HG02571 (cell line): ENCODE measurements around the gene PGC.
"Not testable (repeated sequence)": the region's sequence is repeated elsewhere in the genome, so short reads cannot be mapped to it uniquely, and the experiment has no call there.

Experiments used
- ATAC-seq: cut with Tn5 transposase; IDR thresholded peaks from one replicate; pipeline ENCODE4 v1.9.1; 2021; ENCODE audit warnings: mild to moderate bottlenecking, moderate library complexity; ENCODE audit not compliant: unreplicated experiment

The PGC gene

DNA sequence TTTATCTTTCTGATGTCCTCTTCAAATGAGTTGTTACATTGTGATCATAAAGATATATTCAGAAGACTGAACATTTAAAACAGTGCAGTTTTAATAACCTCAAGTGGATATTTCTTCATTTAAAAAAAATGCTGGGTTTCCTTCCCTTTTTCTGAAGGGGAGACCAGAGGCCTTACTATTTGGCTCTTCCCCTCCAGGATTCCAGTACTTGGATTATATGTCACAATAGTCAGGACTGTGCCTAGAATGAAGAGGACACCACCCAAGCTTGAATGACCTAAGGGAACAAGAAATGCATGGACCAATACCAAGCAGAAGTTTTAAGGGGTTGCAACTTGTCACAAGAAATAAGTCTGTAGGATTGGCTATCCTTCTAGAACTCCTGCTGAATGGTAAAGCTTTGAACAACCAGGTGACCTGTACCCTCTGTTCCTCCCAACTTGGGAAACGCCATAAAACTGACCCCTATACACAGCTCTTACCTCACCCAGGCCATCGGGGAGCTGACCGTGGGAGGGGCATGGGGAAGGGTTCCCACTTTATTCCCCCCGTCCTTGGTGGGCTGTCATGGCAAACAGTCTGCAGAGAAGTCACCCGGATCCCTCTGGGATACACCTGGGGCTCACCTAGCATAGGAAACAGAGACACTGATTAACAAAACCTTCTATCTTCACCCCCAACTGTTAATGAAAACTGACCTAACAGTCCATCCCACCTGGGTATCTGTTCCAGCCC, 30.5 kb upstream of the PGC start:
- ATAC-seq = no peak

DNA sequence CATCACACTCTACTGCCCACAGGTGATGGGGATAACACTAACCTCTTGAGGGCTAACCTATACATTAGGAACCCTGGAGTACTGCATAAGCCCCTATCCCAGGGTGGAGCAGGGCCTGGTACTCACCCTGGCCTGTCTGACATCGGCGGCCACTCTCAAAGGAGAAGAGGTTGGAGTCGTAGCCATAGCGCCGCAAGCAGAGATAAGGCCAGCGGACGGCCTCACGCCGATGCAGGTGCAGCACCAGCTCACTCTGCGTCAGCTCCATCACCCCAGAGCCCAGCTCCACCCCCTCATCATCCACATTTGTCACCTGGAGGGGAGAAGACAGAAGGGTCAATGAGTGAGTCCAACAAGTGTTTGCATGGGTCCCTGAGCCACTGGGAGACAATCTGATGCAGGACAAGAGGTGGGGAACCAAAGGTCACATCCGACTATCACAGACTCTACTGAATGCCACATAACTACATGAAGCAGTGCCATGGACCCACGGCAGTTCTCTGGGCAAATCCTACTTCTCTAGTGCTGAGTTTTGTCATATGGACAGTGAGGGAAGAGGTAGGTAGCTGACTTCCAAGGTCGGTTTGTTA, 28.2 kb upstream of the PGC start:
- no peak for ATAC-seq

DNA sequence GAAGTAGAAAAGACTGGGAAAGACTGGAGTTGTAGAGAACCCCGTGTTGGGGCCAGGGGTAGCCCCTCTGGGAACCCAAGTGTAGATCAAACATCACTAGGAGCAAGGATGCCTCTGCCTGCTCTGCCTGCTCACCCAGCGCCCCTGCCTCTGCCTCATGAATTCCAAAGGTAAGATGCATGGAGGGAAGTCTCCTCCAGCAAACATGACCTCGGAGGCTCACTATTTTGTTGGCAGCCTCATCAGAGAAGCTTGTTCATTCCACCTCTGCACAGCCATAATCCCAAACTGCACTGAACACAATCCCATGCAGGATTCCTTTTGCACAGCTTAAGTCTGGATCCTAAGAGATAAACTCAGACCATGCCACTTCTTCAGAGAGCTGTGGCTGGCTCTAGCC, 27.6 kb upstream of the PGC start:
- no peak for ATAC-seq

DNA sequence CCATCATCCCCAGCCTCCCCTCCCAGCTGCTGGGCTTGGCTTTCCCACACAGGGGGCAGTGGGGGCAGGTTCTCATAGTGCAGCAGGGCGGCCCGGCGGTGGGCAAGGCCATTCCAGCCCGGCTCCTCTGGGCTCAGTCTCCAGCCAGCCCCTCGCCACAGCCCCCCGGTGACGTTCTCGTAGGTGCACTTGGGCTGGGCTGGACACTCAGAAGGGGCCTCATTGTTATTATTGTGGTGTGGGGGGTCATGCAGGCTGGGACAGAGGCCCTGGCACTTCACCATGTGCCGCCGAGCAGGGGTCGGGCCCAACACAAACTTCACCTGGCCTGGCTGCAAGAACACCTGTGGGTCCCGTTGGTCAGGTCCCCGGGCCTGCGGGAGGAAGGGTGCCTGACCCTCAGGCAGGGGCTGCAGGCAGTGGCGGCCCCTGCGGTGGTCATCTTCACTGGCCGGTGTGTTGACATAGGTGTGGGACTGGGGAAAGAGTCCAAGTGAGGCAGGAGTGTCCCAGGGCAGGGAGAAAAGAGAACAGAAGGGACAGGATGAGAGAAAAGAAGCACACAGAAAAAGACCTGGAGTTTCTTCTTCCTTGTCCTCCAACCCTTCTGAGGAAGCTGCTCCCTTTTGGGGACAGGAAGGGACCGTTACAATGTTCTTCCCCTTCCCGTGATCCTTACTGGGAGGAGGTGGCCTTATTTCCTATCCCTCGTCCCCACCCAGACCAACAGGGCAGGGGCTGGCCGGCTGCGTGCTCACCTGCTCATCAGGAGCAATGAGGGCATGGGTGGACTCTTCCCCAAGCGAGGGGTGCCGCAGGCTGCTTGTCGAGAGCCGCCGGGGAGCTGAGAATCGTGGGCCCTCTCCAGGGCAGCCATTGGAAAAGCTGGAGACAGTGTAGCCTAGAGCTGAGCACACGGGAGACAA, 24.1 kb upstream of the PGC start:
- ATAC-seq = no peak

DNA sequence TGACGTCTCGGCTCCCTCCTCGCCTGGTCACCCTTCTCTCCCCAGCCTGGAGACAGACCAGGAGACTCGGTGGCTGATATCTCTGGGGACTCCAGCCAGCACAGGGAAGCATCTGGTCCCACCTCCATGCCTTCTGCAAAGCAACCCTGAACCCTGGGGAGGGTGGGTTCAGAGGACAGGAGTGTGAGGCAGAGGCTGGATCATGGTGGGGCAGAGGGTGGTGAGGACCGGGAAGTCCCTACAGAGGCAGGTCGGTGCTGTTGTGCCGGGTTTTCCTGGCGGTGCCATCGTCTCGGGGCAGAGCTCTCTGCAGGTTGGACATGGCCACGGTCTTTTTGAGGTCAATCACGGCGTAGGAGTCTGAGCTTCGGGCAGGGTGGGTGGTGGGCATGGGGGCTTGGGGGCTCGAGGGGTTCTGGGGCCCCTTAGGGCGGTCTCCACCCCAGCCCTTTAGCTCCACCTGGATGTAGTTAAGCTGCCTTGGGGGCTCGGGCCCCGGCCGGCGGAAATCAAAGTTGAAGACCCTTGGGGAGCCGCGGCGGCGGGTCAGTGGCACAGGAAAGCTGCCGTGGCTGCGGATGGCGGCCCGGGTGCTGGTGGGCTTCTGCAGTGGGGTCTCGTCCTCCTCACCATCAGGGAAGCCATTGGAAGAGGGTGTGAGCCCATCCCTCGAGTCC, 23.3 kb upstream of the PGC start:
- ATAC-seq = no peak

DNA sequence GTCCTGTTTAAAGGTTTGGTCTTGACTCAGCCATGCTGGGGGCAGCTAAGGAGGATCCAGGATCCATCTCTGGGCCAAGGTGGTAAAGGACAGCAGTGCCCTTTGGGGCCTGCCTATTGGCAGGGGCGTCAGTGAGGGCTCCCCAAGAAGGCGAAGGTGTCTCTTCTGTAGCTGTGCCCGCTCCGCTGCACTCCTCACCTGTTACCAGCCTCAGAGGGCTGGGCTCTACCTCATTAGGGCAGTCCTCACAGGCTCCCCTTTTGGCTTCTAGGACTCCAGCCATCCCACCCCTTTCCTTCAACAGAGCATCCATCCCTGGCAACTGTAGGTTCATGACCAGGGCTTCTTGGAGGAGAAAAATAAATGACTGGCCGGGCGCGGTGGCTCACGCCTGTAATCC, 22.2 kb upstream of the PGC start:
- ATAC-seq = no peak

DNA sequence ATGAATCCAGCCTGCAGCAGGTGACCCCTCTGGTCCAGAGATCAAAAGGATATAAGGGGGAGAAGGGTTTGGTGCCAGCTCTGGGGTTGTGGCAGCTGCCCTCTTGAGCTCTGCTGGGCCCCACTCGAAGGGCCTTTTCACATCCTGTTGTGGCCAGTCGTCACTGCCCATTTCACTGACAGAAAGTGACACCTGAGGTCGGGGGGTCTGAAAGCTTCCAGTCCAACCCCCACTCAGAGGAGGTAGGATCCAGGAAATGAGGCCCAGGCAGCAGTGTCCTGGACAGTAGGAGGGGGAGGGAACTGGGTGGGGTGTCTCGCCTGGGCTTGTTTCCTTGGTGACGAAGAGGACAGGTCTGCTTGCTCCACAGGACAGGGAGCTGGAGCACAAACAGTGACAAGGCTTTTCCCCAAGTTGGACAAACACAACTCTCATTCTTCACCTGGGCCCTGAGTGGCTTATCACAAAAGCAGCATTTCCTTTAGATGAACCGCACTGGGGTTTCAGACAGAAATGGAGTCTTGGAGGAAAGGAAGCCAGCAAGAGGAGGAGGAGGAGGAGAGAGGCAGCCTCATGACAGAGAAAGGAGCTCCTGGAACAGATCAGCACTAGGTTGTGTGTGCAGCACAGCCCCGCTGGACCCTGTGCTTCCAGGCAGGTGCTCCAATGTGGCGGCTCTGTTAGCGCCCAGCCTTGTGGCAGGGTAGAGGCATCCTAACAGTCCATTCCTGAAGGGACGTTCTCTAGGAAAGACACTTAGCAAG, 21.5 kb upstream of the PGC start:
- ATAC-seq = no peak

DNA sequence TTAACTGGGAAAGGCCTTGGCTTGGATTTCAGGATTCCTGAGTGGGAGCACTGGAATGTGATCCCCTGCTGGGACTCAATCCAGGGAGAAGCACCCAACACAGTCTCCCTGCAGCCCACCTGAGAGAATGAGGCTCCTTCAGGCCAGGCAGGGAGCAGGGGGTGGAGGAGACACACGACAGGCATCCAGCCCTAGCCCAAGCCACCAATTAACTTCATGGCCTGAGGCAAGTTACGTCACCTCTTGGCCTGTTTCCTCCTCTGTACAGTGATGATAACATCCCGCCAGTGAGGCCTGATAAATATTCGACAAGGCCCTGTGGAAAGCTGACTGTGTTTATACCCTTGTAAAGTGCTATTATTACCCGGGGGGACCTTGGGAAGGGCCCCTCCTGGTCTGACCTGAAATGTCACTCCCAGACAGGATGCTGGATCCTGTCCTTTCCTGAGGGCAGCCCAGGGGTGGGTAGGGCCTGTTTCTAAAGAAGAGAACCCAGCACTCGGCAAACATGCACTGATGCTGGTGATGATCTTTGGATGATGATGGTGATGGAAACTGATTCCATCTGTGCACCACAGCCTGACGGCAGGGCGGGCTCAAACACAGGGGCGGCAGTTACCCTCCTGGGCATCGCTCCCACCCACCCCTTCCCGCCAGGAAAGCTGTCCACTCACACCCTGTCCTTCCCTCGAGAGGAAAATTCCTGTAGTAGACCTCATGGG, 20.1 kb upstream of the PGC start:
- ATAC-seq = no peak

DNA sequence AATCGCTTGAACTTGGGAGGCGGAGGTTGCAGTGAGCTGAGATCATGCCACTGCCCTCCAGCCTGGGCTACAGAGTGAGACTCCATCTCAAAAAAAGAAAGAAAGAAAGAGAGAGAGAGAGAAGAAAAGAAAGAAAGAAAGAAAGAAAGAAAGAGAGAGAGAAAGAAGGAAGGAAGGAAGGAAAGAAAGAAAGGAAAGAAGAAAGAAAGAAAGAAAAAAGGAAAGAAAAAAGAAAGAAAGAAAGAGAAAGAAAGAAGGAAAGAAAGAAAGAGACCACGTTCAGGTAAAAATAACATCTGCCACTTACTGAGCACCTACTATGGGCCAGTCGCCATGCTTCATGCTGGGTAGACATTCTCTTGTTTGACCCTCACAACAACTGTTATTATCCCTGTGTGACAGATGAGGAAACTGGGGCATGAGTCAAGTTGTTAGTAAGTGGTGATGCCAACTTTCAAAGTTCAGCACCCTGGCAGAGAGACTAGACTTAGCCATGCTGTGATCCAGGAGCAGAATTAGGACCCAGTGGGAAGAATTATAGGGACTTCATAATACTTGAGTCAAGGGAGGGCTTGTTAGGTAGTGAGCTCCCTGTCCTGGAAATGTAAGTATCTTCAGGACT, 19.0 kb upstream of the PGC start:
- ATAC-seq = not testable (repeated sequence)

DNA sequence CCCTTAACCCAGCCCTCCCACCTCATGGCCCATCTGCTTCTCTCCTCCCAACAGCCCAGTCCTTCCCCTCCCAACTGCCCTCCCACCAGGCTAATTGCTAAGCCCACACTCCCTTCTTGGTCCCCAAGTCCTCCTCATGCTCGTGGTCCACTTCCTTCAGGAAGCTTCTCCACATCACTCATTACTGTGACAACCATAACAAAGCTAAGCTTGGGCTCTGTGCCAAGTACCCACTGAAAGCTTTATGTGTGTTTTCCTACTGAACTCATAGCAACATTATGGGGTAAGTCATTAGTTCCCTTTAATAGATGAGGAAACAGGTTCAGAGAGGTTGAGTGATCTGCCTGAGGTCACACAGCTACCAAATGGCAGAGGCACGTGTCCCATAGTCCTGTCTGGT, 16.3 kb upstream of the PGC start:
- no peak for ATAC-seq

DNA sequence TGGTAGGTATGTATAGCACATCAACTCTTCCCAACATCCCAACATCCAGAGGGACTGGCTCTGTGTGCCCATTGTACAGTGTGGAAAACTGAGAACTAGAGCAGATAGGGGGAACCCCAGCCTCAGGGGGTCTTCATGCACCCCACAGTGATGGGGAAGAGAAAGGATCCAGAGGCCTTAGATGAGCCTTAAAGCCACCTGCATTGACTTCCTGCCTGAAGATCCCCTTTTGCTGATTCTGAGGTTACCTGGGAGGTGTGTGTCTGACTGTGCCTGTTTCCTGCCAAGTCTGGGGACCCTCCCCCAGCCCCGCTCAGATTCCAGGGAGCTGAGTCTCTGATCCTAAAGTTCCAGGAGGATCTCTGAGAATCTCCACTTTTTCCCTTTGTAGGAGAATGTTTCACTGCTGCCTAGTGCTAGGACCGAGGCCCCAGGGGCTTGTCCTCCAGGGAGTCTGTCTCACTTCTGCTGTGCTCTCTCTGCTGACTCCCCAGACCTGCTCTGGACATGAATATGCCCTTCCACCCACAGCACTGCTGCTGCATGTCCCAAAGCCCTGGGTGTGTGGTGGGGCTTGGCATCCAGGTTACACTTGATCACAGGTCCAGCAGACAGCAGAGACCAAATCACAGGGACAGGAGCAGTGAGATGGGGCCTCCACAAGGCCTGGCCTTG, 12.8 kb upstream of the PGC start:
- ATAC-seq = no peak

DNA sequence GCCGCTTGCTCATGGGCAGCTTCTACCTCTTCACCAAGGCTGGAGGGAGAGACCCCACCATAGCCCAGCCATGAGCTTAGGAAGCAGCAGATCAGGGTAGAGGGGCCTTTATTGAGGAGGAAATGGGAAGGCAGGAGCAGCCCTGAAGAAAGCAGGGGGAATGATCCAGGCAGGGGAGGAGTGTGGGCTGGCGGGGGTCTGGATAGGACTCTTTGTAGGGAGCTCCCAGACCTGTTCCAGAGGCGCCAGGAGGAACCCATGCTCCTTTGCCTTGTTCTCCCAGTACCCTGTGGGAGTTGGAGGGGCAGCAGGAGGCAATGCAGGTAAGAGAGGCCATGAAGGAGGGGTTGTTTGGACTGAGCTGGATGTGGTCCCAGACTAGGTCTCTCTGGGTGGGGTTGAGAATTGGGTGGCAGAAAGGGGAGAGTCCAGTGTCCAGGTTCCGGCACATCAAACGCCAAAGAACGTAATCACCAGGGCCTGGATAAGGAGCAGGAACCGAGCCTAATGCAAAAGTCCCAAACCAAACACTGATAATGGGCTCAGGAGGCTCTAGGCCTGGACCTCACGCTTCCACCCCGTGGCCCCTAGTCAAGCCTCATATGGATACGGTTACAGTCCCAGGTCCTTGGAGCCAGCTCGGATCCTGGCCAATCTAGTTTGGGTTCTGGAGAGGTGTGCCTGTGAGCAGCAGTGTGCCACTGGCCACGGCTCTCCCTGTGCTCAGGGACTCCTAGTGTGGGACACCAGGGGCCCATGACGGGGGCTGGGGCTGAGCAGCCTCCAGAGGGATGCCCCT, 12.1 kb upstream of the PGC start:
- ATAC-seq = no peak

DNA sequence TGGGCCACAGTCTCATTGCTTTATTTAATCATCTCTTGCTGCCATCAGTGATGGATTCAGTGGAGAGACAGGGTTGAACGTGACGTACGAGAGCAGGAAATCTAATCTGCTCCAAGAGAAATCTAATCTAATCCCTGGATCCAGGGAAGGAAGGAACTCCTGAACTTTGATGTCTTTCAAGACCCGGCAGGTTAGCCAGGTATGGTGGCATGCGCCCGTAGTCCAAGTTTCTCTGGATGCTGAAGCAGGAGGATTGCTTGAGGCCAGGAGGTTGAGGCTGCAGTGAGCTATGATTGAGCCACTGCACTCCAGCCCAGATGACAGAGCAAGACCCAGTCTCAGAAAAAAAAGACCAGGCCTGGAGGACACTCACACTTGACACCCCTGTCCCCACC, 11.4 kb upstream of the PGC start:
- ATAC-seq = no peak

DNA sequence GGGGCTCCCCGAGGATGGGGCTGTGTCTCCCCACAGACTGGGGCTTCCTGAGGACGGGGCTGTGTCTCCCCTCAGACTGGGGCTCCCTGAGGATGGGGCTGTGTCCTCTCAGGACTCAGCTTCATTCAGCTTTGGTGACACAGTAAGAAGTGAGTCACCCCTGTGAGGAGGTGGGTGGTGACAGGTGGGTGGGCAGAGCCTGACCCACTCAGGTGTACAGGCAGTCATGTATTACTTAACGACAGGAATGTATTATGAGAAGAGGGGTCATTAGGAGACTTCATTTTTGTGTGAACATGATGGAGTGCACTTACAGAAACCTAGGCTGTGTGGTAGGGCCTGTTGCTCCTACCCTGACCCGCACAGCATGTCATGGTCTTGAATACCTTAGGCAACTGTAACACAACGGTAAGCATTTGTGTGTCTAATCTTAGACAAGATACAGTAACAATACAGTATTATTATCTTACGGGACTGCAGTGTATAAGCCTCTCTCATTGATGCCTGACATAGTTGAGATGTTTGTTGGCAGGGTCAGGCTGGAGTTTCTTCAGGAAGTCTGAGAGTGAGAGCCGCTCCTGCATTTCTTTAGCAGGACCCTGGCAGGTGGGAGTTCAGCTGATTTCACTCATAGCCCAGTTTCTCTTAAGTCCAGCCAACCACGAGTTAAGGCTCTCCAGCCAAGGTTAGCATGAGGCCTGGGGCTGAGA, 10.9 kb upstream of the PGC start:
- no peak for ATAC-seq

DNA sequence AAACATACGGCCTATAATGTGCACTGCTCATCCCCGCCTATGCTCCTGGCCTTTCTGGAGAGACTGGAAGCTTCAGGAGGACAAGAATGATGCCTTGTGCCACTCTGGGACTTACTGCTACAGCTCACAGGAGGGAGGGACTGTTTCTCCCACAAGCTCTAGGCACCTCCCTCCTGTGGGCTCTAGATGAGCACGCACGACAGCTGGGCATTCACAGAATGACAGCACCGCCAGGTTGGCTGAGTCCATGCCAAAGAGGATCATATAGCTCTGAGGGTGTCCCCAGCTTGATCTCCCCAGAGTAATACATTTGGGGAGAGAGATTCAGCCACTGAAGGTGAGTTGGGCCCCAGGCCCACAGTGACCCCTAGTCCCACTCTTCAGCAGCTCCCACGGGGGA, 10.1 kb upstream of the PGC start:
- ATAC-seq = no peak

DNA sequence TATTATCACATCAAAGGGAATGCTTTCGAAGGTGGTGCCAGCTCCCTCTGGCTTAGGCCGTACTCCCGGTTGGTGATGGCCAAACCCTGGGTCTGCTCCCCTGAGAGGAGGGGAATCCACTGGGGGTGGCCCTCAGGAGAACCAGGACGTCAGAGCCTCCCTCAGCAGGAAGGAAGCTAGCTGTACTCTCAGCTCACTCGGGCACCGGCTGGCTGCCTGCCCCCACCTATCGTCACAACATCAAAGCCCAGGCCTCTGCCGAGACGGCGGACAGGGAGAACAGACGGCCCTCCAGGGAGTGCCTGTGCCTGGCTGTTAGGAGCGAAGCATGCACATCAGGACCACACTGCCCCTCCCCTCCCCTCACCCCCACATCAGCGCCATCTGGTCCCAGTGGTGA, 9.2 kb upstream of the PGC start:
- ATAC-seq = no peak

DNA sequence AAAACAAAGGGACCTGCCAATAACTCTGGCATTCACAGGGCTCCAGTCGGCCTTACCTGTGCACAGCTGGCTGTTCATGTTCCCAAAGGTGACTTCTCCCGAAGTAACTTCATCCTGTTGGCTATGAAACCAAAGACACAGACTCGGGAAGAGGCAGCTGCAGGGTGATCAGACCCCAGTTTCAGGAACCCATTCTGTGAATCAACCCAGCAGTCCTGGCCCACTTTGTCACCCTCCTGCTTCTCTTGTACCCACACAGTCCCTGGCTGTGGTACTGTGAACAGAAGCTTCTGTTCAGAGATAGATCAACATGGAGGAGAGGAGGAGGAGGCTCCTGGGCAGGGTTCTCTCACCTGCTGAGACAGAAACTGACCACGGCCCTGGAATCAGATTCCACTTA, 8.7 kb upstream of the PGC start:
- no peak for ATAC-seq

DNA sequence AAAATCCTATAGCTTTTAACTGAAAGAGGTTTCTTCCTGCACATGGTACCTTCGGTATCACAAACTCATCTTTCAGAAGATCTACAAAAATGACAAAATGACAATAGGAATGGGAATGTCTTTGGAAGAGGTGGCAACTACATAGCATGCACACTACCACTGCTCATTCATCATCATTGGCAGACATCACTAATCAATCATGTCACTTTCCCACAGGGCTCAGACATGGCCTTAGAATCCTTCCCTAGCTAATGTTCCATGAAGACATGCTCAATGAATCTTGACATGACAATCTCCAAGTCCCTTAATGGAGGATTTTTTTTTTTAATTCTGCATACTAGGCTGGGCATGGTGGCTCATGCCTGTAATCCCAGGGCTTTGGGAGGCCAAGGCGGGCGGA, 3.2 kb upstream of the PGC start:
- ATAC-seq = no peak
